HG03045 (cell line): Measurements from ENCODE around the gene NFYC.

Experiments
- ATAC-seq: cut with Tn5 transposase; IDR thresholded peaks from one replicate; pipeline ENCODE4 v1.9.1; 2021; ENCODE audit warnings: mild to moderate bottlenecking, moderate library complexity; ENCODE audit not compliant: unreplicated experiment

The NFYC gene

DNA sequence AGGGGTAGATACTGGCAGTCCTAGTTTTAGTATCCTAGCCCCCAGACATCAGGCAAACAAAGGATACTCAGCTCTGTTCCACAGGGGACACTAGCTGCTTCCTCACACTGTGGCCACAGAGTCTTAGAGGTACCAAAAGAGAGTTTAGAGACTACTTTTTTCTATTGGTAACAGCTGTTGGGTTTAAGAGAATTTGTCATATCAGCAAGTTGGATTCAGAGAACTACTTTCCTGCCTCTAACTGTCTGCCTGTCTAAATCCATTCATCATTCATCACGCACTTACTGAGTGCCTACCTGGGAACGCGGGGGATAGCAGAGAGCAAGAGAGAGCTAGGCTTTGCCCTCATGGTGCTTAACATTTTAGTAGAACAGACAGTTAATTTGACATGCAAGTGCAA lies 65.0 kb downstream of the NFYC start:
- no peak for ATAC-seq

- no peak for ATAC-seq
These were observed 65.6 kb downstream of the NFYC start for GRCh38 chr1:40757084-40757483.

DNA sequence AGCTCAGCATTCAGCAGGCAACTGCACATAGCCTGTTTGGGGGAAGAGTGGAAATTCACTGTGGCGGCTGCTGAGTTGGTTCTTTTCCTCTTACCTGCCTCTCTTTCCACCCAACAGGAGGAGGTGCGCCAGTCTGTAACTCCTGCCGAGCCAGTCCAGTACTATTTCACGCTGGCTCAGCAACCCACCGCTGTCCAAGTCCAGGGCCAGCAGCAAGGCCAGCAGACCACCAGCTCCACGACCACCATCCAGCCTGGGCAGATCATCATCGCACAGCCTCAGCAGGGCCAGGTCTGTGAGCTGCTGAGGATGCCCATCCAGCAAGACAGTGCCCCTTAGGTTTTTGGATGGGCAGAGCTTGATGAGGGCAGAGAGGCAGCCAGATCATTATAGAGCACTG lies 66.5 kb downstream of the NFYC start:
- no peak for ATAC-seq

GRCh38 chr1:40758578-40759343 lies 67.3 kb downstream of the NFYC start:
- ATAC-seq, result no peak

GRCh38 chr1:40760984-40761383 lies 69.5 kb downstream of the NFYC start:
- ATAC-seq, result no peak

DNA sequence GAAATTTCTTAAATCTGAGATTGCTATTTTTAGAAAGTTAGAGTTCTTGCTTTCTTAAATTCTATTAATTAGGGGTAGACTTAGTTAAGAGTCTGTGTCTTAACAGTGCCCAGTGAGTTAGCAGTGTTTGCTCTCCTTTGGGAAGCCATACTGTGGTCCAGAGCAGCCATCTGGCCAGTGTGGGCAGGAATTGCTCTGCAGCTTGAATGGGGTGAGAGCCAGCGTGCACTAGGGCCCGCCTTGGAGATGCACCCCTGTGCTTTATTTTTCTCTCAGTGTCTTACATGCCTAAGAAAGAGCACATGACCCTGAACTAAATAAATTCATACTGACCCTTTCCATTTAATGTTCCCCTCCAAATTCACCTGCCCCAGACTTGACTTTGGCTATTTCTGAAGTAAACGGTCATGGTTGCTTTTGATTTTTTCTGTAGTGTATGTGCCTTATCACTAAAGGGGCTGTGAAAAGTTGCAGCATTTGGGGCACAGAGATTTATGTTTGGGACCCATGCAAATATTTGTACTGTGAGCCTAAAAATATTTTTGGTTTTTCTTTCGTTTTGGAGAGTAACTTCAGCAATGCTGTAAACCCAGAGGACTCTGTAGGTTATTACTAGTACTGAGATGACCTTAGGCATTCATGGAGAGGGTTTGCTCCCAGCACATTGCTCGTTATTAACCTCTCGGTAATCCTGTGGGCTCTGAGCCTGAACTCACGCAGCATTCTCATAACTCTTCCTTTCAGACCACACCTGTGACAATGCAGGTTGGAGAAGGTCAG lies 70.8 kb downstream of the NFYC start:
- no peak for ATAC-seq

DNA sequence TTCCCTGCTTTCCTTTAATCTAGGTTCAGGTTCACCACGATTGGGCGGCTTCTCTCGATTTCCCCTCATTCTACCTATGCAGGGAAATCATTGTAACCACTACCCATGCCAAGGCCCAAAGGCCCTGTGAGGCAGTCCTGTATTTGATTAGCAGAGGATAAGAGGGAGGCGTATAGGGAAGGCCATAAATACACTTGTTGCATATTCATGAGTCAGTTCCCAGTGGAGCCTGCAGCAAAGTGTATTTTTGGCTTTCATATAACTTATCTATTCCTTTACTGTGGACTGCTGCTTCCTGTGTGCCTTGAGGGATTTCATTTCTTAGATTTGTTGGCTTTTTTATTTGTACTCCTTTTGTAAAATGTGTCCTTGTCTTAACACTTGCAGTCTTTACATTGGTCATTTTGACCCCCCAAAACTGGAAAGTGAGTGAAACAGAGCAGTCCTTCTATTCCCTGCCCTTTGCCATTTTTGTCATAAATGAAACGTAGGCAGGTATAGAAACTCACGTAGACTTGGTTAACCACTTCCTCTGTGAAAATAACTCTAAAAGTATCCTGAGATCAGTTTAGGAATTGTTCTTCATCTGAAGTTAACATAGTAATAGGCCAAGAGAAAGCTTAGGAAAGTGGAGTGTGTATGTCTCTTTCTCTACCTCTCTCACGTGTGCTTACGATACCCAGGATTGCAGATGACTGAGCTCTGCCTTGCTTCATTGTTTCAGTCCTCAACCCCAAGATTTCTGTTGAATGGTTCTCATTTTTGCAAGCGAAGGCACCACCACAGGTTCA lies 72.4 kb downstream of the NFYC start:
- ATAC-seq, result no peak

DNA sequence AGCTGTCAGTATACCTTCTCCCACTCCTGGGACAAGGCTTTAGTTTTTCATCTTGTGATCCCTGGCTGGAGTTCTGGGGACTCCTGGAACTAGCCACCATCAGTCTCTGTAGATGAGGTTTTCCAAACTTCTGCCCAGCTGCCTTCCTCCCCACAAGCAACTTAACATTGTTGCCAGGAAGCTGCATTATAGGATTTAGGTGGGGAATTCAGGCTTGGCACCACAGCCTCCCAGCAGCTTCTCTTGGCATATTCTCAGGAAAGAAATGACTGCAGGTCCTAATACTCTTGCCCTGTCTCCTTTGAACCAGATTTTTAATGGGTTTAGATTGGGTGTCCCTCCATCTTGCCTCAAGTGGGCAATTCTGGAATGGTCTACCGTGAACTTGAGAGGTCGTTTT lies 73.5 kb downstream of the NFYC start:
- no peak for ATAC-seq

- no peak for ATAC-seq
These were observed 74.5 kb downstream of the NFYC start for GRCh38 chr1:40766017-40766416.

- no peak for ATAC-seq
These were observed 75.1 kb downstream of the NFYC start for GRCh38 chr1:40766560-40766959.

DNA sequence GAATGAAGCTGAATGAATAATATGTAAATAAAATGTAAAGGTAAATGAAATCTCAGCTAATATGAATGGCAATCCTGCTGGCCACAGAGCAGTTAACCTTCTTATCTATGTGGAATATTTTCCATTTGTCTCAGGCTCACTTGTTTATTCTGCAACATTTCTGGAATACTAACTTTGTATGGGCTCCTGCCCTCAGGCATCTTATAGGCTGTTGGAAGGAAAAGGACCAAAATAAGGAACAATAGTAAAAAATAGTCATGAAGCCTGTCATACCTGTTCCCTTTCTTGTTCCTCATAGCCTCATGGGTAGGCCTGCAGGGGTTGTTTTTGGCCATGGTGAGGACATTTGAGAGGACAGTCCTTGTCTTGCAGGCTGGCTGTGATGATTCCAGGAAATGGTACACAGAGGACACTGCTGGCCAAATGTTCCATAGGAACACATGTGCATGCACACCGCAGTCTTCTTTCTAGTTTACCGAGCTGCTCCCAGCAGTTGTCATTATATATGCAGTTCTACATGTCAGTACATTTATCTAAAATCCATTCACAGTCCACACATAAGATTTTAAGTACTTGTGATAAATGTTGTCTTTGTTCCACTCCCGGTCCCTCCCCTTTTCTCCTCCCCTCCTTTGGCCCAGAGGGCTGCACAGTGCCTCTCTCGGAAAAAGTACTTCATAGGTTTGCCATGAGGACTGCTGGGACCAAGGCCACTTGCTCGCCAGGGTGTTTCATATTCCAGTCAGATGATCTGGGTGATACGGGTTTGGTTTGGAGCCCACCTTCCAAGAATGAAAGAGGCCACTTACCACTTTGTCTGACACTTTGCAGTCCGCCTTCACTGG lies 76.9 kb downstream of the NFYC start:
- ATAC-seq, result no peak

GRCh38 chr1:40769815-40770214 lies 78.3 kb downstream of the NFYC start:
- no peak for ATAC-seq

DNA sequence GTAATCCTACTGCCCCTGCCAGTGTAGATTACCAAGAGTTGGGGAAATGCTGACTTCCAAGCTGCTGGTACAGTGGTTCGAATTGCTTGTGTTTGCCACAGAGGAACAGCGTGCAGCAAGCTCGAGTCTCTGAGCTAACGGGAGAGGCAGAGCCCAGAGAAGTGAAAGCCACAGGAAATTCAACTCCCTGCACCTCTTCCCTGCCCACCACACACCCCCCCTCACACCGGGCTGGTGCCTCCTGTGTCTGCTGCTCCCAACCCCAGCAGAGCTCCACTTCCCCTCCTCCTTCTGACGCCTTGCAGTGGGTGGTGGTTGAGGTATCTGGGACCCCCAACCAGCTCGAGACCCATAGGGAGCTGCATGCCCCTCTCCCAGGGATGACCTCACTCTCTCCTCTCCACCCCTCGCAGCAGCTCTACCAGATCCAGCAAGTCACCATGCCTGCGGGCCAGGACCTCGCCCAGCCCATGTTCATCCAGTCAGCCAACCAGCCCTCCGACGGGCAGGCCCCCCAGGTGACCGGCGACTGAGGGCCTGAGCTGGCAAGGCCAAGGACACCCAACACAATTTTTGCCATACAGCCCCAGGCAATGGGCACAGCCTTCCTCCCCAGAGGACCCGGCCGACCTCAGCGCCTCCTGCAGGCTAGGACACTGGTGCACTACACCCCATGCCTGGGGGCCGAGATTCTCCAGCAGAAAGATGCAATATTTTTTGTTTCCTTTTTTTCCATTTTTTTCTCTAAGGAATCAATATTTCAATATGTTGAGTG lies 79.0 kb downstream of the NFYC start:
- no peak for ATAC-seq

- ATAC-seq, result no peak
These were observed 80.8 kb downstream of the NFYC start for GRCh38 chr1:40772146-40772955.

- ATAC-seq, result no peak
These were observed 82.3 kb downstream of the NFYC start for GRCh38 chr1:40773748-40774265.

GRCh38 chr1:40774266-40774998 lies 82.9 kb downstream of the NFYC start:
- ATAC-seq, result no peak

GRCh38 chr1:40776236-40777072 lies 85.0 kb downstream of the NFYC start:
- no peak for ATAC-seq
